Gastroesophageal sphincter (tissue), 4 donors: ENCODE results near the gene GNAQ. TPM values are rescaled to one million over a fixed set of nuclear protein-coding genes. Genes with fewer than 3 reads are reported as not detected.

Experiments used
- ATAC-seq: fragments of 150-250 bp; one replicate; pipeline ENCODE4 v1.9.1; 2016; ENCODE audit warnings: mild to moderate bottlenecking, moderate library complexity
- H3K27ac ChIP-seq, 4 donors: fragments of 200-600 bp; sonication (generic) in 3 of 4; 1 replicate in 3 of 4; 2 replicates in 1 of 4; pipeline ENCODE4 v1.5.1; 2016 to 2019
- H3K27me3 ChIP-seq: fragments of 200-600 bp; sonication (generic); one replicate; pipeline ENCODE4 v1.5.1; 2019
- H3K36me3 ChIP-seq, 2 donors: fragments of 200-600 bp; sonication (generic); one replicate each; pipeline ENCODE4 v1.5.1; 2019; ENCODE audit warnings: control low read depth in 1 of 2
- H3K4me1 ChIP-seq, 3 donors: fragments of 200-600 bp; sonication (generic); 1 replicate in 2 of 3; 2 replicates in 1 of 3; pipeline ENCODE4 v1.5.1; 2016 to 2019; ENCODE audit warnings: control low read depth in 2 of 3
- H3K4me3 ChIP-seq, 2 donors: fragments of 200-600 bp; sonication (generic); one replicate each; pipeline ENCODE4 v1.5.1; 2019; ENCODE audit warnings: mild to moderate bottlenecking in 1 of 2, moderate library complexity in 1 of 2
- H3K9me3 ChIP-seq, 3 donors: fragments of 200-600 bp; sonication (generic); one replicate each; pipeline ENCODE4 v1.5.1; 2017 to 2019; ENCODE audit warnings: control low read depth in 2 of 3
- EP300 ChIP-seq: sonication (generic); formaldehyde crosslinking; IDR thresholded peaks from one replicate; pipeline ENCODE4 v1.6.1; 2017; ENCODE audit warnings: antibody characterized with exemption, mild to moderate bottlenecking
- POLR2A ChIP-seq, 2 donors: fragments of 450-650 bp; IDR thresholded peaks; one replicate each; pipeline ENCODE4 v1.6.1; 2017; ENCODE audit warnings: antibody characterized with exemption in 2 of 2, mild to moderate bottlenecking in 2 of 2, moderate library complexity in 1 of 2
- POLR2AphosphoS5 ChIP-seq: sonication (generic); formaldehyde crosslinking; IDR thresholded peaks from one replicate; pipeline ENCODE4 v1.6.1; 2017; ENCODE audit warnings: antibody characterized with exemption
- WGBS, 2 donors: methylation state at CpG; one replicate each; pipeline ENCODE4 v1.1.5; 2018; ENCODE audit warnings: low coverage in 1 of 2; 5-methylcytosine and 5-hydroxymethylcytosine counted together
- total RNA-seq, 4 donors: library from RNA; depleted of rRNA; stranded (reverse); fragments of >200 nt; gene quantifications; one replicate each; pipeline ENCODE4 v1.1.0, GENCODE V29; 2016
- TF ChIP-seq, protein P1 (sequence below), 4 experiments: fragments of 200-600 bp in 2 of 4; fragments of 450-650 bp in 2 of 4; sonication (generic) in 1 of 4; IDR thresholded peaks; one replicate each; pipeline ENCODE4 v1.5.1; 2017 to 2019; ENCODE audit warnings: antibody characterized with exemption in 4 of 4, mild to moderate bottlenecking in 2 of 4, moderate library complexity in 2 of 4

Gene GNAQ
- total RNA-seq, 4 donors from 2014 or later, result 57.6 to 86.4 (median 70.8) TPM

- peak; percentile 48 for ATAC-seq
- peak; percentile 23 for TF ChIP-seq POLR2AphosphoS5
- TF ChIP-seq, protein P1, sequence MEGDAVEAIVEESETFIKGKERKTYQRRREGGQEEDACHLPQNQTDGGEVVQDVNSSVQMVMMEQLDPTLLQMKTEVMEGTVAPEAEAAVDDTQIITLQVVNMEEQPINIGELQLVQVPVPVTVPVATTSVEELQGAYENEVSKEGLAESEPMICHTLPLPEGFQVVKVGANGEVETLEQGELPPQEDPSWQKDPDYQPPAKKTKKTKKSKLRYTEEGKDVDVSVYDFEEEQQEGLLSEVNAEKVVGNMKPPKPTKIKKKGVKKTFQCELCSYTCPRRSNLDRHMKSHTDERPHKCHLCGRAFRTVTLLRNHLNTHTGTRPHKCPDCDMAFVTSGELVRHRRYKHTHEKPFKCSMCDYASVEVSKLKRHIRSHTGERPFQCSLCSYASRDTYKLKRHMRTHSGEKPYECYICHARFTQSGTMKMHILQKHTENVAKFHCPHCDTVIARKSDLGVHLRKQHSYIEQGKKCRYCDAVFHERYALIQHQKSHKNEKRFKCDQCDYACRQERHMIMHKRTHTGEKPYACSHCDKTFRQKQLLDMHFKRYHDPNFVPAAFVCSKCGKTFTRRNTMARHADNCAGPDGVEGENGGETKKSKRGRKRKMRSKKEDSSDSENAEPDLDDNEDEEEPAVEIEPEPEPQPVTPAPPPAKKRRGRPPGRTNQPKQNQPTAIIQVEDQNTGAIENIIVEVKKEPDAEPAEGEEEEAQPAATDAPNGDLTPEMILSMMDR (IDR thresholded peaks at IDR 0.05), result no peak
- Histone ChIP-seq H3K27me3 (no peaks in the 10 kb centered on the region), H3K9me3 (no peaks in the 10 kb centered on the region), H3K4me1 (peaks cover 6 to 86% (median 24%) of the 10 kb centered on the region in 3 donors), H3K36me3 (no peaks in the 10 kb centered on the region), H3K27ac (no peak overlapping the region), H3K4me3 (no peak overlapping the region)
- WGBS, 2 donors, result 71 to 80% methylated on average over 2 to 5 of the region's 5 CpGs
These were observed 8.4 kb downstream of the GNAQ start for GRCh38 chr9:78023003-78023741.

DNA sequence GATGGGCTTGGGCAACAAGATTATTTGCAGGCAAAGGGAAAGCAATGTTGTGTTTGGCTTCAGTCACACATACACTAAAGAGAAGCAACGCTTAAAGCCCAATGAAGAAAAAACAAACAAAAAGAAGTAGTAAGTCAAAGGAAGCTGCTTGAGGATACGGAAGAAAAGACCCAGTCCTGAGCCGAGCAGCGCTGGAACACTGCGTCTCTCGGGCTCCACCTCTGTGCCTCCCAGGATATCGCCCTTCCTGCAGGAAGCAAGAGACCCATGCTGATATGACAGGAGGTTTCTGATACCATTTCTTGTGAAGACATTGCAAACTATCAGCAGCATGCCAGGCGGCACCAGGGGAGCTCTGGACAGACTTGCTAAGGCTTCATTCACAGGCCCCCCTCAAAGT lies 9.9 kb downstream of the GNAQ start:
- peak overlapping the region in 1 of 4 donors; percentile 25 for H3K27ac ChIP-seq
- ATAC-seq, result no peak

DNA sequence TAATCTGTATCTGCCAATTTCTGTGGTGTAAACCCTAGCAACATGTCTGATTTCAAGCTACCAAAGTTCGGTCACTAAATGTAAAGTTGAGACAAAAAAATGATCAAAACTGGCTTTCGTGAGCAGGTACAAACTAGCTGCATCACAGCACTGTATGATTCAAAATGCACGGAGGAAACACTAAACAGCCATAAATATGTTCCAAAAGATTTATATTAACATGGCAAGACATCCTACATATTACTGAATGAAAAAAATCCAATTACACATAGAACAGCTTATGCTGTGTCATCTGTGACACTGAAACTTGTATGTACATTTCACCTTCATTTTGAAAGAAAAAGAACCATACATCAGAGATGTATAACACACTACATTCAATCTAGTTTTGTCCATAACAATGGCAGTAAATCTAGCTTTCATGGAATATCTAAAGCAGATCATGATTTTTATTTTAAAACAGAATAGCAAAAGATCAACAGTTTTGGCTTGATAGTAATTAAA lies 14.4 kb downstream of the GNAQ start:
- ATAC-seq, result no peak
- H3K27ac ChIP-seq, result no peak overlapping the region
- H3K27me3 ChIP-seq, result no peaks in the 10 kb centered on the region
- no peaks in the 10 kb centered on the region for H3K9me3 ChIP-seq
- peaks cover 0 to 46% (median 11%) of the 10 kb centered on the region in 3 donors for H3K4me1 ChIP-seq
- WGBS, 2 donors, result 87 to 92% methylated on average over 3 of the region's 3 CpGs
- H3K36me3 ChIP-seq, result no peaks in the 10 kb centered on the region
- H3K4me3 ChIP-seq, result no peak overlapping the region
- TF ChIP-seq POLR2A (IDR thresholded peaks at IDR 0.05) (no peak), EP300 (no peak)

More for the DNA sequence above, 9.9 kb downstream of the GNAQ start:
- 49 to 64% methylated on average over 6 to 7 of the region's 8 CpGs for WGBS, 2 donors
- Histone ChIP-seq H3K4me3 (no peak overlapping the region), H3K9me3 (no peaks in the 10 kb centered on the region), H3K4me1 (peaks cover 6 to 80% (median 18%) of the 10 kb centered on the region in 3 donors), H3K36me3 (no peaks in the 10 kb centered on the region), H3K27me3 (no peaks in the 10 kb centered on the region)
- TF ChIP-seq POLR2A (IDR thresholded peaks at IDR 0.05) (no peak), POLR2AphosphoS5 (no peak), EP300 (no peak)
- TF ChIP-seq, protein P1 (IDR thresholded peaks at IDR 0.05), result no peak

DNA sequence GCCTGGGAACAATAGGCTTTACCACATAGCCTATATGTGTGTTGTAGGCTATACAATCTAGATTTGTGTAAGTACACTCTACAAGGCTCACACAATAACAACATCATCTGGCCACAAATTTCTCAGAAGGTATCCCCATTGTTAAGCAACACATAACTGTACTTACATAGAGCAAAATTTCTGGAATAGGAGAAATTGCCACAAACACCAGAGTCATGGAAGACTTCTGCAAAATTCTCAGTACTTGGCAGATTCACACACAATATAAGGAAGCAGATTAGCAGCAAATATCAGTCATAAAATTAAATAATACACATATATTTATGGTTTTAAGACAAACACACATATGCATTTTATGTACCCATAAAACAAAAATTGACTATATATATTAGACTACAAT lies 16.4 kb downstream of the GNAQ start:
- Histone ChIP-seq H3K27me3 (no peaks in the 10 kb centered on the region), H3K4me3 (no peak overlapping the region), H3K27ac (no peak overlapping the region), H3K36me3 (no peaks in the 10 kb centered on the region), H3K4me1 (peaks cover 5 to 43% (median 8%) of the 10 kb centered on the region in 3 donors), H3K9me3 (no peaks in the 10 kb centered on the region)
- TF ChIP-seq, protein P1 (IDR thresholded peaks at IDR 0.05), result no peak
- TF ChIP-seq POLR2AphosphoS5, result no peak
- no peak for TF ChIP-seq POLR2A (IDR thresholded peaks at IDR 0.05)
- no peak for TF ChIP-seq EP300
- ATAC-seq, result no peak

DNA sequence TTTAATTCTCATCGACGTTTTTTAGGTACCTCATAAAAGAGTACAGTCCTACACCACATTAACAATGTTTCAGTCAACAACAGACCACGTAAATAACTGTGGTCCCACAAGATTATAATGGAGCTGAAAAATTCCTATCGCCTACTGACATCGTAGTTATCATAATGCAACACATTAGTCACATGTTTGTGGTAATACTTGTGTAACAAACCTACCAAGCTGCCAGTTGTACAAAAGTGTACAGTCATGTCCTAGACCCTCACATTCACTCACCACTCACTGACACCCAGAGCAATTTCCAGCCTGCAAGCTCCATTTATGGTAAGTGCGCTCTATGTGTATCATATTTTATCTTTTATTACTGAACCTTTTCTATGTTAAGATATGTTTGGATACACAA lies 16.8 kb downstream of the GNAQ start:
- no peaks in the 10 kb centered on the region for H3K27me3 ChIP-seq
- no peak for TF ChIP-seq POLR2A (IDR thresholded peaks at IDR 0.05)
- no peak for TF ChIP-seq POLR2AphosphoS5
- no peak for TF ChIP-seq EP300
- TF ChIP-seq, protein P1 (IDR thresholded peaks at IDR 0.05), result no peak
- ATAC-seq, result no peak
- H3K27ac ChIP-seq, result no peak overlapping the region
- H3K36me3 ChIP-seq, result no peaks in the 10 kb centered on the region
- 84 to 90% methylated on average over 6 of the region's 6 CpGs for WGBS, 2 donors
- no peaks in the 10 kb centered on the region for H3K9me3 ChIP-seq
- peaks cover 9 to 43% (median 10%) of the 10 kb centered on the region in 3 donors for H3K4me1 ChIP-seq
- no peak overlapping the region for H3K4me3 ChIP-seq
